IMR-90 (cell line): ENCODE results near the gene CNTN4. TPM values are rescaled to one million over a fixed set of nuclear protein-coding genes. Genes with fewer than 3 reads are reported as not detected.

Experiments used
- ATAC-seq: fragments of 200-7000 bp; cut with Tn5 transposase; 2 replicates; pipeline ENCODE4 v1.9.1; 2020; ENCODE audit warnings: low read depth, mild to moderate bottlenecking, moderate library complexity
- BruUV-seq: library from RNA; stranded (reverse); fragments of 400-500 nt; replicated peaks from 2 replicates; lab custom pipeline; 2021; lab: Mats Ljungman, UMichigan
- CTCF ChIA-PET: fragments of 300-600 bp; formaldehyde crosslinking; extraction: SDS; loops from one replicate; lab custom pipeline; 2021; ENCODE audit warnings: antibody characterized with exemption; lab: Yijun Ruan, JAX
- POLR2A ChIA-PET: fragments of 300-600 bp; sonication (Branson Sonifier 250); formaldehyde crosslinking; loops from one replicate; lab custom pipeline; 2022; ENCODE audit warnings: antibody characterized with exemption; ENCODE audit not compliant: unreplicated experiment; lab: Charles Lee
- DNase-seq: peaks from one replicate; pipeline ENCODE4 v3.0.0; 2013
- H2AFZ ChIP-seq: replicated peaks from 2 replicates; pipeline ENCODE3; 2013; ENCODE audit warnings: low read length, mild to moderate bottlenecking; ENCODE audit not compliant: poor library complexity
- H2AK5ac ChIP-seq: 2 replicates; pipeline ENCODE4 v1.6.1; 2013; ENCODE audit warnings: low read depth, low read length, inconsistent platforms
- H2AK9ac ChIP-seq: replicated peaks from 2 replicates; pipeline ENCODE3; 2013; ENCODE audit warnings: mild to moderate bottlenecking, low read depth, low read length, moderate library complexity; ENCODE audit not compliant: poor library complexity
- H2BK120ac ChIP-seq: 2 replicates; pipeline ENCODE4 v1.6.1; 2013; ENCODE audit warnings: low read depth, low read length, inconsistent platforms
- H2BK15ac ChIP-seq: 3 replicates; pipeline ENCODE4 v1.6.1; 2013; ENCODE audit warnings: low read depth, low read length, inconsistent platforms
- H2BK20ac ChIP-seq: 2 replicates; pipeline ENCODE4 v1.6.1; 2013; ENCODE audit warnings: low read depth, mild to moderate bottlenecking, inconsistent platforms, low read length, moderate library complexity
- H2BK5ac ChIP-seq: 2 replicates; pipeline ENCODE4 v1.6.1; 2013; ENCODE audit warnings: mild to moderate bottlenecking, low read depth, low read length, inconsistent platforms; ENCODE audit not compliant: poor library complexity, severe bottlenecking
- H3K14ac ChIP-seq: replicated peaks from 2 replicates; pipeline ENCODE4 v1.6.1; 2013; ENCODE audit warnings: low read depth, low read length, inconsistent platforms
- H3K18ac ChIP-seq: 2 replicates; pipeline ENCODE4 v1.6.1; 2013; ENCODE audit warnings: low read depth, low read length, control low read depth
- H3K23ac ChIP-seq: 2 replicates; pipeline ENCODE4 v1.6.1; 2013; ENCODE audit warnings: low read depth, low read length, inconsistent platforms
- H3K27ac ChIP-seq: 2 replicates; pipeline ENCODE4 v1.5.1; 2013; ENCODE audit warnings: mild to moderate bottlenecking, control low read depth, low read length; ENCODE audit not compliant: insufficient read depth
- H3K27me3 ChIP-seq: 2 replicates; pipeline ENCODE4 v1.6.1; 2013; ENCODE audit warnings: low read length; ENCODE audit not compliant: control insufficient read depth, insufficient read depth
- H3K36me3 ChIP-seq: 2 replicates; pipeline ENCODE4 v1.6.1; 2013; ENCODE audit warnings: low read length, mixed read lengths; ENCODE audit not compliant: control insufficient read depth, insufficient read depth
- H3K4ac ChIP-seq: 2 replicates; pipeline ENCODE4 v1.6.1; 2013; ENCODE audit warnings: low read depth, low read length, inconsistent platforms
- H3K4me1 ChIP-seq: 2 replicates; pipeline ENCODE4 v1.6.1; 2013; ENCODE audit warnings: low read length, mixed read lengths; ENCODE audit not compliant: control insufficient read depth, insufficient read depth
- H3K4me2 ChIP-seq: 2 replicates; pipeline ENCODE4 v1.6.1; 2013; ENCODE audit warnings: low read depth, mild to moderate bottlenecking, control low read depth, low read length, moderate library complexity
- H3K4me3 ChIP-seq: 2 replicates; pipeline ENCODE4 v1.5.1; 2013; ENCODE audit warnings: low read depth, mild to moderate bottlenecking, control low read depth, low read length, moderate library complexity; ENCODE audit not compliant: insufficient read depth
- H3K56ac ChIP-seq: 2 replicates; pipeline ENCODE4 v1.6.1; 2013; ENCODE audit warnings: low read length, inconsistent platforms; ENCODE audit not compliant: insufficient read depth; ENCODE audit errors: extremely low read depth
- H3K79me1 ChIP-seq, 2 experiments: 2 replicates each; pipeline ENCODE4 v1.6.1; 2013; ENCODE audit warnings: low read length in 2 of 2, inconsistent platforms in 1 of 2, low read depth in 1 of 2
- H3K9ac ChIP-seq: 2 replicates; pipeline ENCODE4 v1.6.1; 2013; ENCODE audit warnings: low read depth, low read length, control low read depth
- H3K9me1 ChIP-seq: 2 replicates; pipeline ENCODE4 v1.6.1; 2013; ENCODE audit warnings: low read length, inconsistent platforms; ENCODE audit not compliant: insufficient read depth
- H3K9me3 ChIP-seq: 2 replicates; pipeline ENCODE4 v1.6.1; 2013; ENCODE audit warnings: low read length; ENCODE audit not compliant: control insufficient read depth, insufficient read depth
- H4K20me1 ChIP-seq: 2 replicates; pipeline ENCODE4 v1.6.1; 2013; ENCODE audit warnings: low read length, inconsistent platforms; ENCODE audit not compliant: insufficient read depth
- H4K5ac ChIP-seq: 2 replicates; pipeline ENCODE4 v1.6.1; 2013; ENCODE audit warnings: mild to moderate bottlenecking, low read depth, low read length, control low read depth
- H4K8ac ChIP-seq, 2 experiments: 2 replicates each; pipeline ENCODE4 v1.6.1; 2013; ENCODE audit warnings: low read depth in 2 of 2, low read length in 2 of 2, control low read depth in 1 of 2, inconsistent platforms in 1 of 2
- H4K91ac ChIP-seq: 2 replicates; pipeline ENCODE4 v1.6.1; 2013; ENCODE audit warnings: low read depth, low read length, inconsistent platforms; ENCODE audit not compliant: insufficient read depth
- BHLHE40 ChIP-seq: fragments of 150-350 bp; IDR thresholded peaks from 2 replicates; pipeline ENCODE4 v1.6.1; 2016; ENCODE audit warnings: mild to moderate bottlenecking, low read depth, low read length
- CEBPB ChIP-seq: IDR thresholded peaks from 2 replicates; pipeline ENCODE4 v1.6.1; 2012; ENCODE audit warnings: low read depth, low read length, improper control_type of control experiment
- RCOR1 ChIP-seq: IDR thresholded peaks from 2 replicates; pipeline ENCODE4 v1.6.1; 2012; ENCODE audit warnings: mild to moderate bottlenecking, low read length, improper control_type of control experiment; ENCODE audit not compliant: insufficient replicate concordance
- WGBS, 2 experiments: methylation state at CpG; one replicate each; pipeline versions ENCODE4 v1.1.5 to v1.1.7; 2013; ENCODE audit warnings: missing lambda C conversion rate in 2 of 2; ENCODE audit not compliant: insufficient read length in 1 of 2; ENCODE audit errors: extremely low coverage in 2 of 2; 5-methylcytosine and 5-hydroxymethylcytosine counted together
- dilution Hi-C: fragments of 300-500 bp; cut with HindIII; formaldehyde crosslinking; loops from one replicate; pipeline ENCODE4 v1.14.3; 2018; ENCODE audit warnings: low sequenced_read_pairs; ENCODE audit not compliant: unreplicated experiment
- in situ Hi-C: fragments of 300-500 bp; cut with MboI; formaldehyde crosslinking; loops from 3 replicates; pipeline ENCODE4 v1.14.3; 2019; ENCODE audit warnings: low sequenced_read_pairs, inconsistent platforms, mixed read lengths
- intact Hi-C: fragments of 100-400 bp; cut with micrococcal nuclease; formaldehyde crosslinking; loops from 2 replicates; pipeline ENCODE4 v1.10.0; 2022
- polyA plus RNA-seq, 3 experiments: library from polyadenylated mRNA; depleted of rRNA; stranded (reverse); fragments of >200 nt; gene quantifications; 2 replicates each; pipeline ENCODE4 v1.2.3, GENCODE V29; 2012; ENCODE audit warnings: low replicate concordance in 1 of 3
- total RNA-seq: library from RNA; depleted of rRNA; stranded (reverse); fragments of >200 nt; gene quantifications from 2 replicates; pipeline ENCODE4 v1.2.3, GENCODE V29; 2012

CNTN4 gene
- total and polyA plus RNA-seq, 2 of the 4 experiments (the other 2 are of a cell fraction) = under 0.01 TPM; not detected in 1

- no peaks in the 10 kb centered on the region for H3K36me3 ChIP-seq
- no peak overlapping the region for H3K4me2 ChIP-seq
- H3K9ac ChIP-seq = no peak overlapping the region
- no peak overlapping the region for H2AK9ac ChIP-seq
- H2BK15ac ChIP-seq = no peak overlapping the region
- dilution Hi-C loops = no loop called here
- H4K20me1 ChIP-seq = no peaks in the 10 kb centered on the region
- no peak overlapping the region for H2BK120ac ChIP-seq
- TF ChIP-seq CEBPB (no peak), RCOR1 (no peak), BHLHE40 (no peak)
- H3K4me3 ChIP-seq = no peak overlapping the region
- no peak overlapping the region for H3K27ac ChIP-seq
- CTCF ChIA-PET = interaction anchor here (0.6 kb wide), 1 partner anchor 230 kb away, joined by 3 read pairs; no protein-coding TSS in a partner anchor
- in situ Hi-C loops = no loop called here
- H3K9me1 ChIP-seq = no peaks in the 10 kb centered on the region
- no peak for ATAC-seq
- intact Hi-C loops = no loop called here
- H3K4ac ChIP-seq = no peak overlapping the region
- POLR2A ChIA-PET = no interaction called here
- no peaks in the 10 kb centered on the region for H3K79me1 ChIP-seq
- H3K9me3 ChIP-seq = peaks cover 6% of the 10 kb centered on the region
- no peak for DNase-seq
- H2BK20ac ChIP-seq = no peak overlapping the region
- WGBS, 2 experiments = no CpG with 5 or more reads among the region's 2 CpGs
- H2AK5ac ChIP-seq = no peak overlapping the region
- H4K5ac ChIP-seq = no peak overlapping the region
- no peak overlapping the region for H3K23ac ChIP-seq
- no peak overlapping the region for H3K56ac ChIP-seq
- H3K27me3 ChIP-seq = no peaks in the 10 kb centered on the region
- H2BK5ac ChIP-seq = no peak overlapping the region
- H4K8ac ChIP-seq = no peak overlapping the region
- H3K14ac ChIP-seq = no peak overlapping the region
- no peak overlapping the region for H3K18ac ChIP-seq
- H2AFZ ChIP-seq = no peak overlapping the region
- no TSS peak for BruUV-seq
- H3K4me1 ChIP-seq = no peaks in the 10 kb centered on the region
- no peak overlapping the region for H4K91ac ChIP-seq
Observed at GRCh38 chr3:2783261-2783660, 684.6 kb downstream of the CNTN4 start.
